TTC549 (cell line): ENCODE measurements around the gene PLAC8.
"Not testable (repeated sequence)": the region's sequence is repeated elsewhere in the genome, so short reads cannot be mapped to it uniquely, and the experiment has no call there.

Experiments
- FAIRE-seq: peaks from 2 replicates; lab custom pipeline; 2012; peaks lifted over from hg19 to GRCh38; lab: Jason Lieb, UNC

The PLAC8 gene, protein sequence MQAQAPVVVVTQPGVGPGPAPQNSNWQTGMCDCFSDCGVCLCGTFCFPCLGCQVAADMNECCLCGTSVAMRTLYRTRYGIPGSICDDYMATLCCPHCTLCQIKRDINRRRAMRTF

DNA sequence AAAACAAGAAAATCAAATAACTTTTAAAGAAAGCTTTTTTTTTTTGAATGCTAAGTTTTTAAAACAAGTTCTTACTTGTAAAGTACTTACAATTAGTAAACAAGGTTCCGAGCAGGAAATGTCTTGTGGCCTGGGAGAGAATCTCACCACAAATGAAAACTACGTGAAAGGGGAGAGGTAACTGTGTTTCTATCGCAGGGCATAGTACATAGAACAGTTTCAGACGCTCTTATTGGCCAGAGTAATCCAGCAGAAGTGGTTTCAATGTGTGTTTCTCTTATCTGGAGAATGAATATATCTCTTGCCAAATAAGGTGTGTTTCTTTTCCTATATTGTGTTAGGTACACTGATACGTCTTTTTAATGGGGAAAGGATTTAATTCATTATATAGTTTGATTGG, at the start of gene PLAC8:
Gene PLAC8 (minus strand): TSS at position 154 of the 400 bp plus-strand sequence. CDS start 6,808 bp downstream, outside the sequence.
- FAIRE-seq, result no peak

DNA sequence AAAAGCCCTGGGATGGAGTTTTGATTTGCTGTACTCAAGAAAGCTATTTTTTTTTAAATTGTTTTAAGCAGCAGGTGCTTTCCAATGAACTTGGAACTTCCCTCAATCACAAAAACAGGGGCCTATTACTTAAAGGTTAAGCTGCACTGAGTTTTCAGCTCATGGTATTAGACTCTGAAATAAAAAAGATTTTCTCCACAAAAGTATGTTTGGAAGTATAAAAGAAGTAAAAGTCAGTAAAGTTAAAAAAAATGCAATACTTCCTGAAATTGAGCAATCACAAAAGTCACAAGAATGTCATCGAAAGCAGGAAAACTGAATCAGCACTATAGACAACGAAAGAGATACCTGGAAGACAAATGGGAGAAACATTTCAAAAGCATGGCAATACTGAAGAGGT, 38.9 kb upstream of the PLAC8 start:
- FAIRE-seq, result no peak

DNA sequence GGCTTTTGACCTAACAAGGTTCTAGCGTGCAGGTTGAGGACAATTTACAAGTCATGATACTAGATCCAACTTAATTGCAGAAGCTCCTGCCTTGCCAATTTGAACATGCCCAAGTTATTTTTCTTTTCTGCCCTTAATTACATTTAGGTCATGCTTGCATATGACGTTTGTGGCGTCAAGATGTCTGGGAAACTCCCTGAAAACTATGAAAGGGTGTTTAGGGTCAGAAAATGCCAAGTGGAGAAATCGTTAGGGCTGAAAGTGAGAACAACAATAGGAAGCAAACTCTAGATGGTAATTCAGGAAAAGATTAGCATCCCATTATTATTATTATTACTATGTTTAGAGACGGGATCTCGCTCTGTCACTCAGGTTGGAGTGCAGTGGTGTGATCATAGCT, 38.2 kb upstream of the PLAC8 start:
- FAIRE-seq, result no peak

DNA sequence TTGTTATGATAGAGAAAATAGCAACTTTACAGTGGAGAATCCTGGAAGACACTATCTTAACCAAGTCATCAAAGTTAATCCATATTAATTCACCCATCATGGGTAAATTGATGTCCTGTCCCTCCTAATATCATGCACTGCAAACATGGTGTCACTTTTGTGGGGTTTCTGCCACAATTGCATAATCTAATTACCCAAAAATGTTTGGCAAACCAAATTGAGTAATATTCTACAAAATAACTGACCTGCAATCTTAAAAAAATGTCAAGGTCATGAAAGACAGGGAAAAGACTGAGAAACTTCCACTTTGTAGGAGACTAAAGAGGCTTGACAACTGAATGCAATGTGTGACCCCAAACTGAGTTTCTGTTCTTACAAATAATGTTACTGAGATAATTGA, 37.1 kb upstream of the PLAC8 start:
- FAIRE-seq, result no peak

DNA sequence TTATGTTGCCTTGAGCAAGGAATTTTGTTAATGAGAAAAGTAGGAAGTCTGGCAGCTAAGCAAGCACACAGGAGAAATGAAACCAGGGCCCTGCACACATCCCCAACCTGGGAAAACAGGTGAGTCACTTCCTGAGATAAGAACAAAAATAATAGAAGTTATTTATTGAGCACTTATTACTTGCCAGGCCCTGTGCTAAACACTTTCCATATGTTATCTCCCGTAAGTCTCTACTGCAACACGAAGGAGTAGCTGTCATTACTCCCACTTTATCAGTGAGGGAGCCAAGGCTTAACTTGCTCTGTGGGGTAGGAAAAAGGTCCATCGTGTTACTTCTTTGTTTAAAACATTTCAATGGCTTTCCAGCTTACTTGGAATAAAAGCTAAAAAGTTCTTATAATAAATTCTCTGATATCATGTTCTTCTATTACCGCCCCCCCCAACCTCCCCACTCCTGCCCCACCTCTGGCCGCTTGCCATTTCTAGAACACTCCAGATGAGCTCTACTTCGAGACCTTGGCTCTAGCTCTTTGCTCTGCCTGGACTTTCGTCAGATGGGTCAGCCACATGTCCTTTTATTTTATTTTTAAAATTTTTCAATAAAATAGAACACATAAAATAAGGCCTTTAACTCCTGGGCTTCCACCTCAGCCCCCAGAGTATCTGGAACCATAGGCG, 36.3 kb upstream of the PLAC8 start:
- FAIRE-seq, result no peak

DNA sequence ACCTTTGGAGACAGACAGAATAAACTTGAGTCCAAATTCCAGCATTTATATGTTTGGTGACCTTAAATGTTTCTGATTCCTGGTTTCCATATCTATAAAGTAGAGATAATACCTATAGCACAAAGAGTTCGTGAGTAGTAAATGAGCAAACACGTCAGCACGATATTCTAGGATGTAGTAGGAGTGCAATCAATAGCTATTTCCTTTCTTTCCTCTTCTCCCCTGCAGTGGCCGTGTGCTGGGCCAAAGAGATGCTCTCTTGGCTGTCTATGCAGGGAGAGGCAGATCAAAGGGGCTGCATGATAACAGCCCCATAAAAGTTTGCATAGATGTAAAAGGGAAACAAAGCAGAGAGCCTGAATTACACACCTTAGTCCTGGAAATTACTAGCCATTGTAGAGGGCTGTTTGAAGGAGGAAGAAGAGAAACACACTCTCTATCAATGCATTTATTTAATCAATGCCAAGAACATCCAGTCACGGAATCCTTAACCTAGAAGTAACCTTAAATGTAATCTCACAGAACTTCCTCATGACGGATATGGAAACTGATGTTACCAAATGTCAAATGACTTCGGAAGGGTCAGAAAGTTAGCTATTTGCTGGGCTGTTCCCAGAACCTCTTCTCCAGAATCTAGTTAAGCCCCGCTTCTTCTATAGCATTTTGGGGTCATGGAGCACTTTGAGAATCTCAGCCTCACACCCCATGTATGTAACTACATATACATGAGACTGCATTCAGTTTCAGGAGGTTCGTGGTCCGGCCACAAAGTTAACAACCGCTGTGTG, 35.5 kb upstream of the PLAC8 start:
- FAIRE-seq, result no peak

DNA sequence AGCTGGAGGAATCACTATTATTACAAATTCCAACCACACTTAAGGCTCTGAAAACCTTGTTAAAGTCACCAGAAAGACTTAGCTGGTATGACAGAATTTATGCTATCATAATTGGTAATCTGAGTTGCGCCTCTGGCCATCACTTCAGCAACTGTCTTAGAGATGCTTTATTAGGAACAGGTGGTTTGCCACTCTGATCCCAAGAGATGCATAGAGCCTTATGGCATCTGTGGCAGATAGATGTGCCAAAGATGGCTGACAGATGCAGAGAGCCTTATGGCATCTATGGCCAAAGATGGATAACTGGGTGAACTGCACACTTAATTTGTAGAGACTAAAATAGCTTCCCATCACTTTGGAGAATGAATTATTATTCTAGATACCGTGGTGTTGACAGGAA, 32.3 kb upstream of the PLAC8 start:
- FAIRE-seq, result no peak

DNA sequence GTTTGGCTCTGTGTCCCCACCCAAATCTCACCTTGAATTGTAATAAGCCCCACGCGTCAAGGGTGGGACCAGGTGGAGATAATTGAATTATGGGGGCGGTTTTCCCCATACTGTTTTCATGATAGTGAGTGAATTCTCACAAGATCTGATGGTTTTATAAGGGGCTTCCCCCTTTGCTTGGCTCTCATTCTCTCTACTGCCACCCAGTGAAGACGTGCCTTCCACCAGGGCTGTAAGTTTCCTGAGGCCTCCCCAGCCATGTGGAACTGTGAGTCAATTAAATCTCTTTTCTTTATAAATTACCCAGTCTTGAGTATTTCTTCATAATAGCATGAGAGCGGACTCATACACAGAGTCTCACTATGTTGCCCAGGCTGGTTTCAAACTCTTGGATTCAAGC, 31.2 kb upstream of the PLAC8 start:
- not testable (repeated sequence) for FAIRE-seq

DNA sequence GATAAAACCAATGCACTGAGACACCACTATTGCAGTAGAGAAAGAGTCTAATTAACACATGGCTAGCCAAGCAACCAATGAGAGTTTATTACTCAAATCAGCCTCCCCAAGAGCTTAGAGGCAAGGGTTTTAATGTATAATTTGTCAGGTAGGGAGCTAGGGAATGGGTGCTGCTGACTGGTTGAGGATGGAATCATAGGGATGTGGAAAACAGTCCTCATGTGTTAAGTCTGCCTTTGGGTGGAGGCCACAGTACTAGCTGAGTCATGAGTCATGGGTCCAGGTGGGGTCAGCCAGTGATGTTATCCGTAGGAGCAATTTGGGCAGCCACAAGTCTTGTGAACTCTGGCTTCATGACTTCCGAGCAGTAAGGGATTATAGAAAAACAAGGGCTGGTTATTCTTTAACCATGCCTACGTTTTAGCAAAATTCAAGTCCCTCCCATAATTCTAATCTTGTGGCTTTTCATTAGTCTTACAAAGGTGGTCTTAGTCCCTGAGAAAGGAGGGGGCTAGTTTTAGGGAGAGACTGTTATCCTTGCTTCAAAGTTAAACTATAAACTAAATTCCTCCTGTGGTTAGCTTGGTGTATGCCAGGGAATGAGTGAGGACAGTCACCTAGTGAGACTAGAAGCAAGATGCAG, 25.1 kb upstream of the PLAC8 start:
- no peak for FAIRE-seq

DNA sequence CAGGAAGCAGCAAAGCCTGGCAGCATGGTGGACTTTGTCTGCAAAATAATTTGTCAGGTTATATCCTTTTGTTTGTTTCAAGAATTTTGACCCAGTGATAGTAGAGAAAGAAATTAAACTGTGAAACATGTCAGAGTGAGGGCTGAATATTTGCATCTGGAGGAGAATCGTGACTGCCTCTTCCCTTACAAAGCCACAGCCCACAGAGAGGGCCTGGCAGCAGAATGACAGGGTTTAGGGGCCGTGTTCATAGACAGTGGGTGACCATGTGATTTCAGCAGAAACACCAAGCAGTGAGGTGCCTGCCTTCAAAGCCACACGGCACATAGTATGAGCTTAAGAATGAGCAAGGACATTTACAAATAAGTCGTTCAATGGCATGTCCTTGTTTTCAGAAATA, 24.4 kb upstream of the PLAC8 start:
- no peak for FAIRE-seq

DNA sequence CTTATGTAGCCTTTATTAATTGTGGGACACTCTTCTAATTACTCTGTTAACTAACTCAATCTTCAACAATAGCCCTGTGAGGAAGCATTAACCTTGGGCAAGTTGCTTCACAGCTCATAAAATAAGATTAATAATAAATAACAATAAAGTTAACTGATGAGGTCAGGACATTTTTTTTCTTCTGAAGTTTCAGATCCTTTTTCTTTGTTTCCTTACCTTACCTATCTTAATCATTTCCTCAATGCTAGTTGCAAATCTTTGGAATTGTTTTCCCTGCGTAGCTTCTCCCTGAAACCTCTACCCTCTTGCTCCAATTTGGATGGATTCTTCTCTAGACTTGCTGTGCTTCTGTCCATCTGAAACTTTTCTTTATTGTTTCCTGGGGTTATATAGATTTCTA, 17.5 kb upstream of the PLAC8 start:
- no peak for FAIRE-seq

DNA sequence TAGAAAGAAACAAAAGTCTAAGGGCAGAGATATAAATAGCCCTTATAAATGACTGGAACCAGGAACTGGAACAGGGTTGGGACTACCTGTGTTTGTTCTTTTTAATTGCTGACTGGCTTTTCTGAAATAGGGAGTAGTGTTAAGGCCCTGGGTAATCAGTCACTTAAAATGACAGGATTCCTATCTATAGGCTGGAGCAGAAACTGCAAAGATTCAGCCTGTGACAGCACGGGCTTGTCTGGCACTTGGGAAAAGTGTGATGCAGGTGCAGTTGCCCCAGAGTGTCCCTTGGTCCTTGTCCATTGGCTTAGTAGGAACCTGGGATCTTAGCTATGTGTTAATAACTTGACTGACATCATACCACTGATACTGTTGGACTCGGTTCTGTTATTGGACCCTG, 14.7 kb upstream of the PLAC8 start:
- FAIRE-seq, result no peak

DNA sequence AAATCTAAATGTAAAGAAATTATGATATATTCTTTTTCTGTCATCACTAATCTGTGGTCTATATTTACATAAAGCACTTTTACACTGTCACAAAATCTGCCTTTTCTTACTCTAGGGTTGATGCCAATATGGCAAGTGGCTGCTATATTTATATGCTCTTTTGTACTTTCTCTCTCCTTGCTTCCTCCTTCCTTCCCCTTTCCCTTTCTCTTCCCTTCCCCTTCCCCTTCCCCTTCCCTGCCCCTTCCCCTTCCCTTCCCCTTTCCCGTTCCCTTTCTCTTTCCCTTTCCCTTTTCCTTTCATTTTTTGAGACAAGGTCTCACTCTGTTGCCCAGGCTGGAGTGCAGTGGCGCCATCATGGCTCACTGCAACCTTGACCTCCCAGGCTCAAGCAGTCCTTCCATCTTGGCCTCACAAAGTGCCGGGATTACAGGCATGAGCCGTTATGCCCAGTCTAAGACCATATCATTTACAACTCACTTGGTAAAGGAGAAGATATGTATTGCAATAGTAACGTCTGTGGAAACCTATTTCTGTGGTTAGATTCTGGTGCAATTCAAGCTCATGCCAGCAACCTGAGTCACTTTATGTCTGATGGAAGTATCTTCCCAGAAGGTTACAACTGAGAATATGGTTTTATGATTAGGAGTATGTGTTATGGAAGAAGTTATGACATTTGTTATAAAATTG, 13.9 kb upstream of the PLAC8 start:
- FAIRE-seq, result no peak

DNA sequence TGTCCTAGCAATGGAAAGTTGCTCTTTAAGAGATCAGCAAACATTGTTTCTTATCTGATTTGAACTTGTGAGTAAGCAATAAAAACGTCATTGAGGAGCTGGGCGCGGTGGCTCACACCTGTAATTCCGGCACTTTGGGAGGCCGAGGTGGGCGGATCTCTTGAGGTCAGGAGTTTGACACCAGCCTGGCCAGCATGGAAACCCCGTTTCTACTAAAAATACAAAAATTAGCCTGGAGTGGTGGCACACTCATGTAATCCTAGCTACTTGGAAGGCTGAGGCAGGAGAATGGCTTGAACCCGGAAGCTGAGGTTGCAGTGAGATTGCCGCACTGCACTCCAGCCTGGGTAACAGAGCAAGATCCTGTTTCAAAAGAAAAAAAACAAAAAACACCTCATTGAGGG, 11.2 kb upstream of the PLAC8 start:
- no peak for FAIRE-seq

DNA sequence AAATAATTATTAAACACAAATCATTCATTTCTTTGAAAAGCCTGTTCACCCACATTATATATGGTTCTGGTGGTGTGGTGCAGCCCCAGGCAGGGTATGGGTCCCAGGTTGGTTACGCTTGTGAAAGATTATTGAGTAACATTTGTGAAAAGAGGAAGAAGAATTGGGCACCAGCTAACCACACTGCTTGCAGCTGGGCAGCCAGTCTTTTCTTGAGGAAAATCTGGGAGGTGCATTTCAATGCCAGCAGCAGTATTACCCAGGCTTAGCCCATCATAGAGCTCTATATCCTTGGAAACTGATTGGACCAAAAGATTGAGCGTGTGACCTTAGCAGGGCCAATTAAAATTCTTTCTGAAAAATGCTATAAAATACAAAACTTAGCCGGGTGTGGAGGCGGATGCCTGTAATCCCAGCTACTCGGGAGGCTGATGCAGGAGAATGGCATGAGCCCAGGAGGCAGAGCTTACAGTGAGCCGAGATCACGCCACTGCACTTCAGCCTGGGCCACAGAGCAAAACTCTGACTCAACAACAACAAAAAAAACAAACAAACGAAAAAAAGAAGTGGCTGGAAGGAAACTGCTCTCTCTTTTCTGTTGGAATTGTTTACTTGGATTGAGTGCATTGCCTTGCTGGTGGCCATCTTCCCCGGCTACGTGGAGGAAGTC, 9.7 kb upstream of the PLAC8 start:
- FAIRE-seq, result no peak

DNA sequence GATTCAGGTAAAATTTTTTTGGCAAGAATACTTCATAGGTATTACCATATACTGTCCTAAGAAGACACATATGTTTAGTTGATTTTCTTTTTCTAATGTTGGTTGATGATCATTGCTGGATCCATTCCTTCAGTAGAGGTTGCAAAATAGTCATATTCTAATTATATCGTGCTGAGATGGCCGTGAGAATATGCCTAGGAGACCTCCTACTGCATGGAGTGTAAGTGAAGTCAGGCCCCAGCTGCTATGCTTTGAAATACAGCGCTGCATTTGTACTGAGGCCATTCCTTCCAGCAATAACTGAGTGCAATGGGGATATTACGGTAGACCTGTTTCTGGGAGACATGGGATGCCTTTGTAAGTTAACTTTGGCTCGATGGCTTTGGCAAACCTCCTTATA, 6.7 kb upstream of the PLAC8 start:
- FAIRE-seq, result no peak

DNA sequence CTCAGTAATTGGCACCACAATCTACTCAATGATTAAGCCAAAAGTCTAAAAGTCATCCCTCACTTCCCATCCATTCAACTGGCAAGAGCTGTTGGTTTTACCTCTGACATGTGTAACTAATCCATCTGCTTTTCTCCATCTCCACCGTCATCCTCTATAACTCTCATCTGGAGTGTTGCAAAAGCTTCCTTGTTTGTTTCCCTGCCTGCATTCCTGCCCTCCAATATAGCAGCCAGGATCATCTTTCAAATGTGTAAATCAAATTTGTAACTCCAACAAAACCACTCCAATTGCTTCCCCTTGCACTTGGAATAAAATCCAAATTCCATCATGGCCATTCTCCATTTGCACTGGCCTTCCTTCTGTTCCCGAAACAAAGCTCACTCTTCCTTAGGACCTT, 4.3 kb upstream of the PLAC8 start:
- FAIRE-seq, result no peak

DNA sequence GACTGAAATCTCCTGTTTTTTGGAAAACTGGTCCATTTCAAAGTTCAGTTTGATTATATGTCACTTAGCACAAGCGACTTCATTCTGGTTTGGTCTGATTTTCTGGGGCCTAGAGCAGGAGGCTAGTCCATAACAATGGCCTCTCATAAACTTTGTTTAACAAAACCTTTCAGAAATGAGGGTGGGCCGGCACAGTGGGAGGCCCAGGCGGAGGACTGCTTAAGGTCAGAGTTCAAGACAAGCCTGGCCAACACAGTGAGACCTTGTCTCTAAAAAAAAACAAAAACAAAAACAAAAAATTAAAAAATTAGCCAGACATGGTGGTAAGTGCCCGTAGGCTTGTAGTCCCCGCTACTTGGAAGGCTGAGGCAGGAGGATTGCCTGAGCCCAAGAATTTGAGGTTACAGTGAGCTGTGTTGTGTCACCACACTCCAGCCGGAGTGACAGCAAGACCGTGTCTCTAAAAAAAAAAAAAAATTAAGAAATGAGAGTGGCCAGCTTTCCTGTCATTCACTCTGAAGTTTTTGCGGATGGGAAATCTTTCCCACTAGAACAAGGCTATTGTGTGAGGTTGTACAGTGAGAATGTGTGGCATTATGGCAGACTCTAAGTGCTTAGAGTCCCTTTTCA, 1.2 kb upstream of the PLAC8 start:
- no peak for FAIRE-seq

DNA sequence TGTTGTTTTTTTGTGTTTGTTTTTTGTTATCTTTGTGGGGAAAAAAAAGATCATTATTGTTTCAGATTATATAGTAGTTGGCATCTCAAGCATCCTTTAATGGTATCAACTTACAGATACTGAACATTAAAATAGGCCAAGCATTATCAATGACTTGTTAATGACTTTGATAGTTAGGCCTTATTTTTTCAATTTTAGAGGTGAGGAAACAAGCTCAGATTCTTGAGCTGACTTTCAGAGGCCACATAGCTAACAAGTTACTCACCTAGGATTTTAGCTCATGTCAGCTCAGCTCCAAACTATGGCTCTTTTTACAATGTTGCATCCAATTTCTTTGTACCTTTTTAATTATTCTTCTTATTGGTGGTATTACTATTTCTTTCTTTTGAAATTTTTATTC, 471 bp upstream of the PLAC8 start:
- FAIRE-seq, result no peak

DNA sequence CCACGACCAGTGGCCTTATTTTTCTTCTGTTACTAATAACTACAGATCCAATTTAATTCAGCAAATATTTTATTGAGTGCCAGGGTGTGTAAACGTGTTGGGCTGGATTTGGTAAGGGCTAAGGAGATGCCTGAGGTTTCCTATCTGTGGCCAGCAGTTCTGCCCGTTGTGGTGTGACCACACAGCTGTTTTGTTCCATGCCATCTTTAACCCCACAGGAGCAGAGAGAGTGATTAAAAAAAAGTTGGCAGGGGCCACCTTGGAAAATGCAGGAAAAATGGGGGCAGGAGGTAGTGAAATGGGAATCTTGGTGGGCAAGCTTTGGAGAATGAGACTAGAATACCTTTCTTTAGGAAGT, 1.1 kb downstream of the PLAC8 start:
- no peak for FAIRE-seq

DNA sequence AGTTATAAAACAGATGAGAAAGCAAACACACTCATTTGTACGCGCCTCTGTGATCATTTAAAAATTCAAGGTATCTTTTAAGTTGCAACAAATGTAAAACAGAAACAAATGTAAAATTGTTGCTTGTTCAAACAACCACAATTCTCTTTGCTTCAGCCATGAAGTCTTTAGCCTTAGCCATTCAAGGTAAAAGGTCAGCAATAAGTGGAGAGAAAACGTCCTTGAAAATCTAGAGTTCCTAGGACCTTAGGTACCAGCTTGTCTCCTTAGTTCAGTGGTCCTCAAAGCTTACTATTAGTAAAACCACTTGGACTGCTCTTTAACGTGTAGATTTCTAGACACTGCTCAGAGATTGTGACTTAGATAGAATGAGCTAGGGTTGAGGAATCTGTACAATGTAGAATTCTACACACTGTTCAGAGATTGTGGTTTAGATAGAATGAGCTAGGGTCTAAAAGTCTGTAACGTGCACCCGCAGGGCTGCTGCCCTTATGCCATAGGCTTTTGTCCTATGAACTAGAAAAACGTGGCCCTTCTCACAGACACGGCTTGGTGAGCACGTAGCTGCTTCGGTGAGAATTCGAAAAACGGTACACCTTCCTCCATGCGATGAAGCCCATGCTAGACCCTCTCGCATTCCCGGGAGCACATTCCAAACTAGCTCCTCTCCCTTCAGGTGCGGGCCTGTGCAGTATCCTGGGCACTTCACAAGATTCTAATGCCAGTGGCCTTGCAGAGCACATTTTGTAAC, 1.7 kb downstream of the PLAC8 start:
- FAIRE-seq, result no peak
